Measurements from ENCODE around the gene AAMP. TPM values are rescaled to one million over a fixed set of nuclear protein-coding genes. Genes with fewer than 3 reads are reported as not detected.

Gene AAMP
- total RNA-seq, 1 donor from 2014 or later: 144 TPM

DNA sequence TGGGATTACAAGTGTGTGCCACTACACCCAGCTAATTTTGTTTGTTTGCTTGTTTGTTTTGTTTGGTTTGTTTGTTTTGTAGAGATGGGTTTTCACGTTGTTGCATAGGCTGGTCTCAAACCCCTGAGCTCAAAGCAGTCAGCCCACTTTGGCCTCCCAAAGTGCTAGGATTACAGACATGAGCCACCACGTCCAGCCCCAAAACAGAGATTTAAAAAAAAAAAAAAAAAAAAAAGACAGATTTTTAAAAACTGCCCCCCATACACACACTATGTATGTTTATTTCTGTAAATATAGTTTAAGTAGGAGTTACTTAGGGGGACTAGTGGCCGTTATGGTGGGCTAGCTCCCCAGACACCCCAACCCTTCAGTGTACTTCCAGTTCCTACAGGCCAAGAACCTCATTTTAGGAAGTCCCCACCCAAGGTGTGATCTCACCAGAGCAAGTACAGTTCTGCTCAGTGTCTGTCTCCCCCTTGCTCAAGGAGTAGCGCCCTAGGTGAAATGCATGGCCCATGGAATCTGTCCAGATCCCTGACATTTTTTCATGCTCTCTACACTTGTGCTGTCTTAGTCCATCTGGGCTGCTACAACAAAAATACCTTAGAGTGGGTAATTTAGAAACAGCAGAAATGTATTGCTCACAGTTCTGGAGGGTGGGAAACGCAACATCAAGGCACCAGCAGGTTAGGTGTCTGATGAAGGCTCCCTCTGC is 23.9 kb upstream of the AAMP start:
- DNase-seq (ENCODE audit: low read depth): no peak

DNA sequence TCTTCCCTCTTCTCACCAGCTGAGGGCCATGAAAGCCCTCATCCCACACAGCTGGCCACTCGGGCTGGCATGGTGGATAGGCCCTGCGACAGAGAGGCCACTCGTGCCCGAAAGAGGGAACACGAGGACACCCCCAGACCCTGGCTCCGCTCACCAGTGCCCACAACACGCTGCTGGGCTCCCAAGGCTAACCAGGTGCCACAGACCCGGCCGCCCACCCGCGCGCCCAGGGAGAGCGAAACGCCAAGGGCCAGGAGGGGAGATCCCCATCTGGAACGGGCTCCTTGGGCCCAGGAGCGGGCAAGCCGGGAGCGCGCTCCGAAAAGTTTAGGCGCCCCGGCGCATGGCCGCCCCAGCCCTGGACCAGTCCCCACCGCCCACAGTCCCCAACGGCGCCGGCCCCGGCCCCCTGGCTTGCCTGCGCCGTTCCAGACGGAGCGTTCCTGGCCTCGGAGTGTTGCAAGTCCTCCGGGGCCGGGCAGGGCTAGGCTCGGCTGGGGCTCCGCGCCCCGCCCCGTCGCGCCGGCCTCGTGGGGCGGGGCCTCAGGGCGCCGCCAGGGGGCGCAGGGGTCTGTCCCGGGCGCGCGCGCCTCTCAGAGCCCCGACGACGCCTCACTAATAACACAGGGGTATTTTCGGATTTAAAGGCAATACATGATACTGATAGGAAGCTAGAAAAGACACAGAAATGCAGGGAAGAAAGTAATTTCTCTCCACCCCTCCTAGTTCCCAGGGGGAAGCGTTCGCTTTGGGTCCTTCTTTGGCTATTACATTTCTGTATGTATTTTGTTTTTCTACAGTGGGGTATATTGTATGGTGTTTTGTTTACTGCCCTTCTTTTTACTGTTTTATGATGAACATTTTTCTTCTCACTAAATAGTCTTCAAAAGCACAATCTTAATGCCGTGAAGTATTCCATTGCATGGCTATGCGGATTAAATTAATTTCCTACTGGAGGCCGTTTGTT is 22.4 kb upstream of the AAMP start, which contains the start of gene TMBIM1:
TMBIM1 (minus strand) TSS at position 456 of the 967 bp plus-strand sequence. CDS start 10,362 bp downstream, outside the sequence.
- DNase-seq (ENCODE audit: low read depth): peak; percentile 27

DNA sequence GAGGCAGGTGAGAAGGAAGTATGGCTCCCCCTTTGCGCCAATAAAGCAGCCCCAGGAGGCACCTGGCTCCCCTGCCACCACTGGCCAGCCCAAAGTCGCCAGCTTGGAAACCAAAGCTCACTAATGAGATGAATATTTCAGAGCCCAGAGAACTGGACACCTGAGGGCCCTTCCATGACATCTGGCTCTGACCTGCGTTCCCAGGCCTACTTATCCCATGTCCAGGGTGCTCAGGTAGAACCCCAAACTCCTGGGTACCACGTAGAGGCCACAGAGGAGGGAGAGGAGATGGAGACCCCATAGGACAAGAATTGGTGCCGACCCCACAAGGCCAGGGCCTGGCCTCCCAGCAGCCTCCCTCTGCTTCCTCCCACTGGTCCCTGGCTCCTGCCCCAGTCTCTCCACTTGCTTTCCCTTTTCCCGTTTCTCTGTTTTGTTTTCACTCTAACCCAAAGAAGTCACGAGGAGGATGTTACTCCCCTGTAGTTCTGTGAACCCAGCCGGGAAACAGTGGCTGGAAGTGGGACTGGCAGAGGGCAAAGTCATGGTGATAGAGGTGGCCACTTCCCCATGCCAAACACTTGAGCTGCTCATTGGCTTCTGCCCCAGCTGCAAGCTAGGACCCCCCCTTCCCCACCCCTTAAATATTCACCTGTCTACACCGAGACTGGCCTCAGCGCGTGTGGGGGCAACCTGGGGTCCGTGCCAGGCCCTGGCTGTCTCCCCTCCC is 21.5 kb upstream of the AAMP start:
- DNase-seq (ENCODE audit: low read depth): no peak

DNA sequence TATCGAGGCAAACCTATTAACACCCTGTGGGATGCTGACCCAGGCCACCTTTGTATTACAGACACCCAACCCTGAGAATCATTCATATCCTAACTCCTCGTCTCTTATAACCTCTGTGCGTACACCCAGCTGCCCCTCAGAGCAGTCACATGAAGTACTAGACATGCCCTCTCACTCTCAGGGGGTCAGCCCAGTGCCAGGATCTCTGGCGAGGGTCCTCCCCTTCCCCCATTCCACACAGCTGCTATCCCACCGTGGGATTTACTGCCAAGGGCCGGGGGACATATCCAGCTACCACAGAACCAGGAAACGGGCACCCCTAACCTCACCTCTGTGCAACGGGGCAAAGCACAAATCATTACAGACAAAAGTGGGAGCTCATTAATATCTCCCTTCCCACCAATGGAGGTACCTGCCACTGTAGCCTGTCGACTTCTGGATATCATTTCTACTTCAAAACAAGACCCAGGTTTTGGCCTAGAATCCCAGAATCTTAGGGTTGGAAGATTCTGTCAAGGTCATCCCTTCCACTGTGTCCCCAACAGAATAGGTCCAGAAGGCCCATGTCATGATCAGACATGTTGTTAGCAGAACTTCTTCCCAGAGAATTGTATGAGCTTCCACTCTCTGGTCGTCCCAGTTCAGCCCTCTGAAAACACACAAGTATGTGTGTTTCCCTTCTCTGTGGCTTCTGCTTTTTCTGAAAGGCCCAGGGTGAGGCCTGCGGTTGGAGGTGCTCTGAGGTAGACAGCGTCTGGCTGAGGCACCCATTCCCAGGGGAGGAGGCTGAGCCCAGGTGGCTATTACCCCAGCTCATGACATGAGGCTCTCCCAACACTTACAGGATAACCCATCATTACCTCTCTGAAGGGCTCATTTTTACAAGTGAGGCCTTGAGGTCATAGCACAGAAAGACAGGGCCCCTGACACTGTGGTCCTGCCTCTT is 20.7 kb upstream of the AAMP start:
- no peak for DNase-seq (ENCODE audit: low read depth)

DNA sequence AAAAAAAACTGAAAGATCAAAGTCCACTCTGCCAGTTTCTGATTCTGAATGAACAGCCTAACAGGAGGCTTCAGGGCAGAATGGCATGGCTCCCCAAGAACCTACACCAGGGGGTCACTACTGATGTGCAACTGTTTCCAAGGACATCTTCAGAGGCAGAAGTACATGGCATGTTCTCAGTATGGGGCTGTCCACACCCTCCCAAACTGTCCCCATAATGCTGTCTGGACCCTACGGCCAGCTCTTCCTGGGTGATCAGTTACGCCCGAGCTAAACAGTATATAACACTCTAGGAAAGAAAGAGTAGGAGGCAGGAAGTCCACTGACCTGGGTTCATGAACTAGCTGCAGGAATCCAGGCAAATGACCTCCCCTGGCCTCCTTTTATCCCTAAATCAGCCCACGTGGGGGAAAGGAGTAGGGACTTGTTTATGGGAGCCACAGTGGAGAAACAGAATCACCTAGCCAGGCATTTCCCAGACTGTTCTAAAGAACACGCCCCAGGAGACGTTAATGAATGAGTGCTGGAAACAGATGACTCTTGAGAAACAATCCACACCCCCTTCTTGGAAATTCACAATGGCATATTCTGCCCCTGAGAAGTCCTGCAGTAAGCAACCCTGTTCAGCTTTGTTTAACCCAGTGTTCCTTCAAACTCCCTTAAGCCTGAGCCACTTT is 19.8 kb upstream of the AAMP start:
- peak; percentile 97 for DNase-seq (ENCODE audit: low read depth)

DNA sequence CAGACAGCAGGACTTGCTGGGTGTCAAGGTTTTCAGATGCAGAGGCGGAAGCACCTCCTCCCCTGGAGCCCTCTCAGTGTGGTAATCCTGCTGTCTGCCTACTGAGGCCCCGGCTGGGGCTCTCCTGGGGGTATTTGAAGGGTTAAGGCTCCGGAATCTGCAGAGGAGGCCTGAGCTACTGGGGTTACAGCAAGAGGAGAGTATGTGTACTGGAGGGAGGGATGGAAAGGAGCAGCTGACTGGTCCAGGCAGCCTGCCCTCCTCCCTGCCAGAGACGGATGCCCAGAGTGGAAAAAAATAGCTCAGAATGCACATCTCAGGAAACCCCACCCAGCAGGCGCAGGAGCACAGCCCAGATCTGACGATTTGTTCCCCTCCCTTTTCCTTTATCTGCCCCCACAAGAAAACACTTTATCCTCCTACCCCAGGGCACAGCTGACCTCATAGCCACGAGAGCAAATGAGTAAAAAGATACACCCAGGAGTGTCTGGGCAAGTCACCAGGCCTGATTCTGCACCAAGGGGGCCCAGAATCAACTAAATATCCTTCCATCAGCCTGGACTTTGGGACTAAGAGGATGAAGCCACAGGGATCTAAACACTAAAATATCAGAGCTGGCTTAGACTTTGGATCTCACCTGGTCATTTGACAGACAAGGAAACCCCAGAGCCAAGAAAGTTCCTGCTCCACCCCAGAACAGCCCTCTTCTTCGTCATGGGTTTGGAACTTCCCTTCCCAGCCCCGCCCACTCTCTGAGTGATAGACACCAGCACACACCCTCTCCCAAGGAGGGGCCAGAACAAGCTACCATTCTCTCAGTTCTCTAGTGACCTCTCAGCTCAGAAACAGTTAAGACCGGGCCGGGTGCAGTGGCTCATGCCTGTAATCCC is 16.9 kb upstream of the AAMP start:
- peak; percentile 94 for DNase-seq (ENCODE audit: low read depth)

DNA sequence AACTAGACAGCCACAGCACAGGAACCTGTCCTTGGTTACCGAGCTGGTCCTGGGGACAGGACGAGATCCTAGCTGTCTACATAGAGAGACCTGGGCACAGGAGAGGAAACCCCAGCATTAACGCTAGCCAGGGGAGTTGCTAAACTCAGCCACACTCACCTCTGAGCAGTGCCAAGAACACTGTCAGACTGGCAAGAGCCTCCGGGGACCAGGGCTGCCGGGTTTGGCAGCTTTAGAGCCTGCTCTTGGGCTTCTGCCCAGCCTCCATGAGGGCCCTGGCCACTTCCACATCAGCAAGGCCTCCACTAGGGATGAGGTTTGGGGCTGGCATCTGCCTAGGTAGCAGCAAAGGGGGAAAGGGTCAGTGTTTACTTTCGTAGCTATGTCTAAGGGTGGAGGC is 15.7 kb upstream of the AAMP start:
- no peak for DNase-seq (ENCODE audit: low read depth)

DNA sequence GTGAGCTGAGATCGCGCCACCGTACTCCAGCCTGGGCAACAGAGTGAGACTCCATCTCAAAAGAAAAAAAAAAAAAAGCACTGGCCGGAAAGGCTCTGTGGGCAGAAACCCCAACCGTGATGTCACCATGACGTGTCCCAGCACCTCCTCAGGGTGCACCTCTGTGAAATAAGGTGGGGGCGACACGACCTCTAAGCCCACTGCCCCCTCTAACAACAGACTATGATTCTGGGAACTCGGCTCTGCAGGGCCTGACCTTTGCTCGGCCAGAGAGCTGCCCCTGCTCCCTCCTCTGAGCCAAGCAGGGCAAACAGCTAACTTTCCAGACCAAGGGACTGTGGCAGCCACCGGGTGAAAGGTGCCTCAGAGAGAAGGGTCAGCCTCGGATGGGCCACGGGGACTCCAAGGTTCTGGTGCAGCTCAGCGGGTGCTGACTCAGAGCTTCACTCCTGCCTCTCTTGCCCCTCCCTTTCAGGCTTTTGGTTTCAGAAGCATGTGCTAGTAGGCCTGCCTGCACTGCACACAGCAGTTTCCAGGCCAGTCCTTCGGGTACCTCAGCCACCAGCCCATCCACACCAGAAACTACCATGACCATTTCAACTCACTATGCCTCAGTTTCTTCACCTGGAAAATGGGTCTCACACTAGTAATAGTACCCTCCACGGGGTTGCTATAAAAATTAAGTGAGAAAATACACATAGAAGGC is 14.3 kb upstream of the AAMP start:
- DNase-seq (ENCODE audit: low read depth): peak; percentile 86

DNA sequence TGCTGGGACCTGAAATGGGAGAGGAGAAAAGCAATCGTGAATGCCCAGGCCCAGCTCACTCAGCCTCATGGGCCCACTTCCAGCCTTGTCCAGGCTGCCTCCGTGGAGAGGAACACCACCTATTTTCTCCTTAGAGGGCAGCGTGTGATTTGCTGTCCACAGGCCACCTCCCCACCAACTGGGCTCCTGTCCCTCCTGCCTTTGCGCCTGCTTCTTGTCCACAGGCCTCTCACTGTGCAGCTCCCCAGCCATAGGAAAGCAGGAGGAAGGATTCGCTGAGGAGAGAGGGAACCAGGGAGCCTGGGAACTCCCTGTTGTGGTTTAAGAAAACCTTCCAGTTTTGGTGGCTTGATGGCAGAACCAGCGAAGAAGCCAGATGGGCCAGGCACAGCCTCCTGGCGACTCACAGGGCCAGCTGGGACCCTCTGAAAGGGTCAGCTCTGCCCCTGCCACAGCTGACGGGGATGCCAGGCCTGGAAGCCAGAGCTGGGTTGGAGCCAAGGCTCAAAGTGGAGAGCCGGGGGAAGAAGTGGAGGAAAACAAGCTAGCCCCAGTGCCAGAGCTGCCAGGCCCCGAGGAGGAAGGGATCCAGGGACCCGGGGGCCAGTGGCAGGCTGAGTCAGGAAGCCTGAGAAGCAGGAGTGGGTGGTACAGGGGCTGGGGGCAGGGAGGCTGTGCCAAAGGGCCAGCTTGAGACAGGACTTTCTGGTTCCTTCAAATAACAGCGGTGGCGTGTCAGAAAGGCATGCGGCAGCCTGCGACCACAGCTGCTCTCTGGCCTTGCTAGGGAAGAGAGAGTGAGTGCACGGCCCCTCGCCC is 12.4 kb upstream of the AAMP start:
- DNase-seq (ENCODE audit: low read depth): peak; percentile 83

DNA sequence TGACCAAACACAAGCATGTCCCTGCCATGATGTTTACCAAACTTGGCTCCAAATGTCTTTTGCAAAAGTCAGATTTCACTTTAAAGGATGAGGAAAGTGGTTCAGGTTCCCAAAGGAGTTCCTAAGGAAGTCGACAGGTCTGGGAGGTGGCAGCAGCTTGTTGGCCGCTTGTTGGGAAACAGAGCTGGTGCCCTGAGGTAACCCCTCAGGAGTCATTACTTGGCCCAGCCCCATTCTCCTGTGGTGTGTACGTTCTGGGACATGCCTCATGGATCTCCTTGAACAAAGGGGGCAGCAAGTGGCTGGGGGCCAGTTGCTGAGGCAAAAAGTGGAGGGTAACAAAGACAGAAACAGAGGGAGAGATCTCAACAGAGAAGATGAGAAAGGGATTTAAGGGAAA is 11.5 kb upstream of the AAMP start:
- DNase-seq (ENCODE audit: low read depth): peak; percentile 76

DNA sequence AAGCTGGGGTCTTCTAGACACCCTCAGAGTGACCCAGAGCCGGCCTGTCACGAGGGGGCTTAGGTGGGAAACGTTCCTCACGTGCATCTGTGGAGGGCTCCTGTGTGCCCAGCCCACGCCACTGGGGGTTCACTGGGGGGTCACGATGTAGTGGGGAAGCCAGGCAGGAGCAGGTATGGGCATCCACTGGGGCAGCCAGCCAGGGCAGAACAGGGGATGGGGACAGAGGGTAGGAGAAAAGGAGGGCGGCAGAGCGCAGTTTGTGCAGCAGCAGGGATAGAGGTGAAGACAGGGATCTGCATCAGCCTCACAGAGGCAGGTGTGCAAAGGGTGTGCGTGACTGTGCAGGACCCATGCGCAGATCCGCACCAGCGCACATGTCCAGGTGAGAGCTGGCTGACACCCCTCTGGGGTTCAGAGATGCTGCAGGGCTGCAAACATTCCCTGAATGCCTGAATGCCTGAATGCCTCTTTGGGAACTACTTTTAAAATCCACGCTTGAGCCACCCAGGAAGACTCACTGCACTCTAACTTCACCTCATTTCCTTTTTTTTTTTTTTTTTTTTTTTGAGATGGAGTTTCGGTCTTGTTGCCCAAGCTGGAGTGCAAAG is 10.4 kb upstream of the AAMP start:
- DNase-seq (ENCODE audit: low read depth): no peak

DNA sequence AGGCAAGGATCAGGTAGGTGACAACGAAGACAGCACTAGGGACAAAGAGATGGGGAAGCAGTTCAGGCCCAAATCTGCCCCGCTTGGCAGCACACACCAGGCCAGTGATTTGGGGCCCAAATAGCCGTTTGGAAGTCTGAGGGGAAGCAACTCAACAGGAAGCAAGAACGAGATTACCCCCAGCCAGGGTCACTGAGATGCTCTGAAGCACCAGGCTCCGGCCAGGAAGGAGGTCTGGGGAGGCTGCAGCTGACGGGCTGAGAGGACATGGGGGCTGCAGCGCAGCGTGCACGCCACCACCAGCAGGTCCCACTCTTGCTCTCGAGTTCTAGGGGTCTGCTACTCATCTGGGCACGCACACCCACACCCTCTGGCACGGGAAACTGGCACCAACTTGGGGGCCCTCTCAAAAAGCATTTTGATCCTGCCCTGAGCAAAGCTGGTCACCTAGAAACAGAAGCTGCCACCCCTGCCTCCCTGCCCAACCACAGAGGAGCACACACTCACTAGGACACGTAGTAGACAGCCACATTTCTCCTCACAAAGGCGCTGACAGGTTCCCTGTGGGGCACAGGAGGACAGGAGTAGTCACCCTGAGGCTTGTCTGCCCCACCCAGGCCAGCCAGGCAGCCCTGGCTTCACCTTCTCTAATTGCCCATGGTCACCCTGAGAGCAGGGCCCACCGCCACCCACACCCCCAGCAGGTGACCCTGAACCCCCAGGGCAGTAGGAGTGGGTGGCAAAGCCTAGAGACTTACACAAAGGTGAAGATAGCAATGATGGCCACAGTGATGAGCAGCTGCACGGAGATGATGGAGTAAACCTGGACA is 8.8 kb upstream of the AAMP start:
- no peak for DNase-seq (ENCODE audit: low read depth)

DNA sequence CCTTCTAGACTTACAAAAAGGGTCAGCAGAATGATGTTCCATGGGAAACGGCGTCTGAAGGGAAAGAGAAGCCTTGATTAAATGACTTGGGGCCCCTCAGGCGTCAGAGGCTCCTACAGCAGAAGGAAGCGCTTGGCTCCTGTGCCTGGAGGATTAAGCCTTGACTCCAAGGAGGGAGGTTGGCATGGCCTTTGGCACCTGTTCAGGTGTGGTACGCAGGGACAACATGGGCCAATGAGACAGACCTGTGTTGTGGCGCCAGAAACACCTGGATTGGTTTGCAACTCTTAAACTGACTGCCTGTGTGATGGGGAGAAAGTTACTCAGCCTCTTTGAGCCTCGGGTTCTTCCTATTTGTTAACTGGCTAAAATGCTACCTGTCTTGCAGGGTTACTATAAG is 8.0 kb upstream of the AAMP start:
- no peak for DNase-seq (ENCODE audit: low read depth)

DNA sequence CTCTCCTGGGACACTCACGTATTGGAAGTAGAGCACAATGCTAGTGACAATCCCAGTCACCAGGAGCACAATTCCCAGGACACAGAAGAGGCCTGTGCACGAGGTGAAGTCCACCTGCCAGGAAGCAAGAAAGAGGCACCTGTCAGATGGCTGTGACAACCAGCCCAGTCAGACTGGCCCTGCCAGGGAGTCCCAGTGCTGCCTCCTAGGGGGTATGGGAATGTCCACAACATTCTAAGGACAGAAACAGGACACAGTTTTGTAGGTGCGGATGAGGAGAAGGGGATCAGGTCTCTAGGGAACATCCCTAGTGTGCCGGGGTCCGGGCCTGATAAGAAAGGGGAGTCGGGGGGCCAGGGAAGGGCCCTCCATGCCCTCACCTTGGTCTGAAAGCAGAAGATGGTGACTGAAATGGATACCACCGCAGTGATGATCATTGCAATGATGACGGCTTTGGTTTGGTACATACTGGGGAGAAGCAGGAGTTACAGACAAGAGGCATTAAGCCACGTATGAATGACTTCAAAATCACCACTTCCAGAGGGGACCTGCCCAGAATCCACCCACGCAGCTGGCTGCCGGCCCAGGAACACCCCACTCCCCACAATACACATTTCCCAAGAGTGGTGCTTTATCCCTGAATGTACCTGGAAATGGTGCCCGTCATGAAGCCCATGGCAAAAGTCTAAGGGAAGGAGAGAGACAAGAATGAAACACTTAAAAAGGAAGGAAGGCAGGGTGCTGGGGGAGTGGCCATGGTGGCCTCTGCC is 7.2 kb upstream of the AAMP start:
- DNase-seq (ENCODE audit: low read depth): no peak

DNA sequence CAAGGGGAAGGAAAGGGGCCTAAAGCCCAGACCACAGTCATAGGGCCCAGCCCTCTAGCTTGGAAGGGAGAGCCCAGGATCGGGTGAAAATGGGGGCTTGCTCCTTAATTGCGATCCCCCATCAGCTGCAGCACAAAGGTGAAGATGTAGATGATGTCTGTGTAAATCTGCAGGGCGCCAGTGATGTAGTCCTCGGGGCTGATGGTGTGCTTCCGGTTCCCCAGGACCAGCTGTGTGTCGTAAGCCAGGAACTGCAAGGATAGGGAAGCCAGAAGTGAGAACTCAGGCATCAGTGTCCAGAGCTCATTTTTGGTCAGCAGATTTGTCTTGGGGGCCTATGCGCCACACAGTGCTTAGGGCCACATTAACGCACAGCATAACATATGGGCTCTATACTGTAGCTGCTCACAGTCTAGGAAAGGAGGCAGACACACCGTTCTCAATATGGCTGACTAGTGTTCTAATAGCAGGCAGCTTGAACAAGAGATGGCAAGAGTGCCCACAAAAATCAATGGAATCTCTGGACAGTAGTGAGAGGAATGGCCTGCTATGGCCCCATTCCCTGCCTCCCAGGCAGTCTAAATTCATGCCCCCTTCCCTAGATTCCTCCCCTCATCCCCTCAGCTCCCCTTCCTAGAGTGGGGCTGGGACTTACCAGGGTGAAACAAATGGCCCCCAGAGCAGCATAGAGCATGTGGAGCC is 5.6 kb upstream of the AAMP start:
- DNase-seq (ENCODE audit: low read depth): no peak

Measured in renal cortical epithelial cell (primary cell).